Fibroblast of mammary gland (primary cell): Measurements from ENCODE around the gene FAM43B.

ENCODE experiments used
- DNase-seq: peaks from one replicate; pipeline ENCODE4 v3.0.0-alpha.2; 2010; ENCODE audit warnings: low read depth
- H3K4me3 ChIP-seq: 2 replicates; pipeline ENCODE4 v1.5.1; 2011; ENCODE audit warnings: low read depth, mild to moderate bottlenecking, low read length, moderate library complexity; ENCODE audit not compliant: control insufficient read depth
- CTCF ChIP-seq: conservative IDR thresholded peaks from 2 replicates; pipeline ENCODE4 v1.5.1; 2011; ENCODE audit warnings: low read depth, low read length, inconsistent platforms; ENCODE audit not compliant: control insufficient read depth, insufficient read depth

The FAM43B gene

GRCh38 chr1:20569523-20570098 lies 17.2 kb downstream of the FAM43B start:
- no peak for TF ChIP-seq CTCF
- no peak for DNase-seq
- H3K4me3 ChIP-seq, result no peak overlapping the region

GRCh38 chr1:20571427-20571826 lies 19.1 kb downstream of the FAM43B start:
- no peak for TF ChIP-seq CTCF
- no peak overlapping the region for H3K4me3 ChIP-seq
- DNase-seq, result no peak

GRCh38 chr1:20573987-20574386 lies 21.6 kb downstream of the FAM43B start:
- TF ChIP-seq CTCF, result no peak
- no peak overlapping the region for H3K4me3 ChIP-seq

GRCh38 chr1:20574686-20575540 lies 22.5 kb downstream of the FAM43B start:
- peak; percentile 81 for DNase-seq
- peak; percentile 86 for TF ChIP-seq CTCF
- H3K4me3 ChIP-seq, result no peak overlapping the region

More at GRCh38 chr1:20573987-20574386, 21.6 kb downstream of the FAM43B start:
- DNase-seq, result no peak

- no peak for TF ChIP-seq CTCF
- DNase-seq, result no peak
- no peak overlapping the region for H3K4me3 ChIP-seq
Observed at GRCh38 chr1:20575541-20576336, 23.4 kb downstream of the FAM43B start.

GRCh38 chr1:20578062-20578461 lies 25.7 kb downstream of the FAM43B start:
- no peak for TF ChIP-seq CTCF
- no peak for DNase-seq
- H3K4me3 ChIP-seq, result no peak overlapping the region
